BLaER1 treated with 17β-estradiol and CSF1 and Interleukin-3, amounts not matched to agents 10 nM and 100 nM (cell line): ENCODE data around the gene OVCA2.

Experiments
- H3K27ac ChIP-seq, 11 experiments: shearing (Covaris generic); formaldehyde crosslinking; 2 replicates each; pipeline ENCODE4 v1.8.1; 2022
- H3K27me3 ChIP-seq, 11 experiments: shearing (Covaris generic); formaldehyde crosslinking; 2 replicates each; pipeline ENCODE4 v1.8.1; 2022
- H3K36me3 ChIP-seq, 11 experiments: shearing (Covaris generic); formaldehyde crosslinking; 2 replicates each; pipeline ENCODE4 v1.8.1; 2022
- H3K4me1 ChIP-seq, 10 experiments: shearing (Covaris generic); formaldehyde crosslinking; 2 replicates each; pipeline ENCODE4 v1.8.1; 2022
- H3K4me2 ChIP-seq, 11 experiments: shearing (Covaris generic); formaldehyde crosslinking; 2 replicates each; pipeline ENCODE4 v1.8.1; 2022
- H3K4me3 ChIP-seq, 10 experiments: shearing (Covaris generic); formaldehyde crosslinking; 2 replicates each; pipeline ENCODE4 v1.8.1; 2022
- H3K9ac ChIP-seq, 11 experiments: shearing (Covaris generic); formaldehyde crosslinking; 2 replicates each; pipeline ENCODE4 v1.8.1; 2022
- H3K9me3 ChIP-seq, 11 experiments: shearing (Covaris generic); formaldehyde crosslinking; replicated peaks in 1 of 11; 2 replicates each; pipeline ENCODE4 v1.8.1; 2022
- H4K20me1 ChIP-seq, 11 experiments: shearing (Covaris generic); formaldehyde crosslinking; 2 replicates each; pipeline ENCODE4 v1.8.1; 2022
- Cebpa-rat ChIP-seq, 11 experiments: shearing (Covaris generic); IDR thresholded peaks; 2 replicates each; pipeline ENCODE4 v1.8.1; 2022

OVCA2 gene

GRCh38 chr17:2033153-2033552 is 8.7 kb upstream of the OVCA2 start:
- peaks cover 18 to 34% (median 25%) of the 10 kb centered on the region in 11 experiments for H3K36me3 ChIP-seq
- H3K9ac ChIP-seq: peak overlapping the region in 7 of 11 experiments; percentile 8 to 54 (median 40); a peak in 6 of 22 replicates
- H3K4me1 ChIP-seq: peaks cover 46 to 62% (median 56%) of the 10 kb centered on the region in 10 experiments
- TF ChIP-seq Cebpa-rat (IDR thresholded peaks at IDR 0.05): no peak
- no peak overlapping the region; a peak in 2 of 20 replicates for H3K4me3 ChIP-seq
- peak overlapping the region; percentile 26 to 94 (median 75); a peak in 21 of 22 replicates for H3K4me2 ChIP-seq
- no peaks in the 10 kb centered on the region for H3K9me3 ChIP-seq
- peaks cover 0 to 28% (median 4%) of the 10 kb centered on the region in 11 experiments; a peak in 8 of 22 replicates for H4K20me1 ChIP-seq
- H3K27me3 ChIP-seq: peaks cover 0 to 9% (median 2%) of the 10 kb centered on the region in 11 experiments; a peak in 8 of 22 replicates
- peak overlapping the region in 8 of 11 experiments; percentile 1 to 63 (median 47); a peak in 12 of 22 replicates for H3K27ac ChIP-seq

DNA sequence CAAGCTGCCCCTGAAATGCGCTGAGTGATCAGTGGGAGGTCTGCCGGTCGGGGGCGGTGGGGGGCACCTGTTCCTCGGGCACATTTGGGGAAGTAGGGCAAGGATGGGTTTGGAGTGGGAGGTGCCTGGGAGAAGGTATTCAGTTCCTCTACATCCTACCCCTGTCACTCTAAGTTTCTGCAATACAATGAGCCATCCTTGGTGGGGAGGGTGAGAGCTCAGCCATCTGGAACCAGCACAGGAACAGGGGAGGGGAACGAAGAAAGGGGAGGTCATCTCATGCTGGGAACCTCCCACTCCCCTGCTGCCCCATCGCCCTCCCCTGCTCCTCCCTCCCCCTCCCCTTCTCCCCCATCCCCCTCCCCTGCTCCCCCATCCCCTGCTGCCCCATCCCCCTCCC is 7.7 kb upstream of the OVCA2 start:
- Histone ChIP-seq H3K4me2 (peak overlapping the region in 10 of 11 experiments; percentile 26 to 94 (median 77); a peak in 20 of 22 replicates), H3K27ac (peak overlapping the region in 8 of 11 experiments; percentile 1 to 63 (median 47); a peak in 13 of 22 replicates), H3K4me3 (no peak overlapping the region; a peak in 1 of 20 replicates), H3K9ac (peak overlapping the region in 6 of 11 experiments; percentile 20 to 54 (median 43); a peak in 7 of 22 replicates), H3K4me1 (peaks cover 36 to 52% (median 46%) of the 10 kb centered on the region in 10 experiments), H4K20me1 (peaks cover 0 to 28% (median 4%) of the 10 kb centered on the region in 11 experiments; a peak in 8 of 22 replicates), H3K36me3 (peaks cover 18 to 43% (median 32%) of the 10 kb centered on the region in 11 experiments), H3K27me3 (no peaks in the 10 kb centered on the region), H3K9me3 (no peaks in the 10 kb centered on the region)
- no peak for TF ChIP-seq Cebpa-rat (IDR thresholded peaks at IDR 0.05)

GRCh38 chr17:2034806-2035540 is 6.8 kb upstream of the OVCA2 start:
- Histone ChIP-seq H3K4me1 (peaks cover 31 to 46% (median 39%) of the 10 kb centered on the region in 10 experiments), H3K9ac (peak overlapping the region in 8 of 11 experiments; percentile 39 to 67 (median 52); a peak in 9 of 22 replicates), H4K20me1 (peaks cover 0 to 28% (median 4%) of the 10 kb centered on the region in 11 experiments; a peak in 8 of 22 replicates), H3K36me3 (peaks cover 18 to 48% (median 34%) of the 10 kb centered on the region in 11 experiments), H3K27me3 (no peaks in the 10 kb centered on the region), H3K4me2 (peak overlapping the region in 9 of 11 experiments; percentile 26 to 82 (median 67); a peak in 15 of 22 replicates), H3K9me3 (no peaks in the 10 kb centered on the region), H3K27ac (peak overlapping the region in 8 of 11 experiments; percentile 60 to 74 (median 64); a peak in 15 of 22 replicates), H3K4me3 (0 out of 20 replicates have a peak overlapping the region, but pooled peaks of 1 of the 10 experiments have one; percentile 42)
- TF ChIP-seq Cebpa-rat (IDR thresholded peaks at IDR 0.05): no peak

DNA sequence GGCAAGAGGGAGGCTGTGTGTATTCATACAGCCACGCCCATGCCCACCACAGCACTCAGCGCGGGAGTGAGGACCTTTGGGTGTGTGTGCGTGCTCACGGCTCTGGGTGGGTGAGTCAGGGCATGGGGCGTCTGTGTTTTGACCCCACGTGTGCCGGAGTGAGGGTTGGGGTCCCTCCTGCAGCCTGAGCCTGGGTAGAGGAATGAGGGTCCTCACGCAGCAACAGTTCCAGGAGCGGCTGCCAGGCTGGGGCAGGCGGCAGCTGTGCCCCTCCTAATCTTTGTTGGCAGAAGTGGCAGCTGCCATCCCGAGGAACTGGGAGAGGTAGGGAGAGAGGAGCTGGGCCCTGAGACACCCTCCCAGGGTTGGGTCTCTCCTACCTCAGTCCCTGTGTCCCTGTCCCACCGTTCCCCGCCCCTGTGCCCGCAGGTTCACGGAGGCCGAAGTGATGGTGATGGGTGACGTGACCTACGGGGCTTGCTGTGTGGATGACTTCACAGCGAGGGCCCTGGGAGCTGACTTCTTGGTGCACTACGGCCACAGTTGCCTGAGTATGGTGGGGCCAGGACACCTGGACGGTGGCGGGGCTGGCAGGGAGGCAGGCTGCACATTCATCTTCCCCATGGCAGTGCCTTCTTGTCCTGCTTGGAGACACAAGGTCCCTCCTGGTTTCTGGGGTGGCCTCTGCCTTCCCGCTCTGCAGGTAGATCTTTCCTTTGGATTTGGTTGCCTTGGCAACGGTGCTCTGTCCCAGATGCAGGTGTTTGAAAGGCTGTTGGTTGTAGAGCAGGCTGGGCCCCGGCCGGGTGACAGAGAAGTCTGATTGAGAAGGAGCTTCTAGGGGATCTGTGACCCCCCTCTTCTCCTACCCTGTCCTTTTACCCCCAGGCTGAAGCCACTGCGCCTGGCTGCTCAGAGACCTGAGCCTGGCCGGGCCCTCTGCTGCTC is 6.0 kb upstream of the OVCA2 start:
- TF ChIP-seq Cebpa-rat (IDR thresholded peaks at IDR 0.05): no peak
- Histone ChIP-seq H3K4me1 (peaks cover 29 to 45% (median 39%) of the 10 kb centered on the region in 10 experiments), H3K4me3 (no peak overlapping the region), H3K27ac (peak overlapping the region in 3 of 11 experiments; percentile 12 to 48 (median 16); a peak in 5 of 22 replicates), H3K4me2 (no peak overlapping the region), H3K9ac (0 out of 22 replicates have a peak overlapping the region, but pooled peaks of 1 of the 11 experiments have one; percentile 6), H3K9me3 (no peaks in the 10 kb centered on the region), H3K36me3 (peaks cover 18 to 56% (median 41%) of the 10 kb centered on the region in 11 experiments), H4K20me1 (peaks cover 0 to 27% (median 4%) of the 10 kb centered on the region in 11 experiments; a peak in 8 of 22 replicates), H3K27me3 (no peaks in the 10 kb centered on the region)

- Histone ChIP-seq H3K27me3 (no peaks in the 10 kb centered on the region), H3K4me1 (peaks cover 25 to 40% (median 33%) of the 10 kb centered on the region in 10 experiments), H3K4me3 (no peak overlapping the region), H3K9me3 (no peaks in the 10 kb centered on the region), H3K9ac (no peak overlapping the region; a peak in 1 of 22 replicates), H4K20me1 (peaks cover 0 to 19% (median 4%) of the 10 kb centered on the region in 11 experiments; a peak in 7 of 22 replicates), H3K36me3 (peaks cover 18 to 58% (median 43%) of the 10 kb centered on the region in 11 experiments), H3K4me2 (no peak overlapping the region), H3K27ac (no peak overlapping the region)
- TF ChIP-seq Cebpa-rat (IDR thresholded peaks at IDR 0.05): no peak
Measured at GRCh38 chr17:2037155-2037554, 4.7 kb upstream of the OVCA2 start.

DNA sequence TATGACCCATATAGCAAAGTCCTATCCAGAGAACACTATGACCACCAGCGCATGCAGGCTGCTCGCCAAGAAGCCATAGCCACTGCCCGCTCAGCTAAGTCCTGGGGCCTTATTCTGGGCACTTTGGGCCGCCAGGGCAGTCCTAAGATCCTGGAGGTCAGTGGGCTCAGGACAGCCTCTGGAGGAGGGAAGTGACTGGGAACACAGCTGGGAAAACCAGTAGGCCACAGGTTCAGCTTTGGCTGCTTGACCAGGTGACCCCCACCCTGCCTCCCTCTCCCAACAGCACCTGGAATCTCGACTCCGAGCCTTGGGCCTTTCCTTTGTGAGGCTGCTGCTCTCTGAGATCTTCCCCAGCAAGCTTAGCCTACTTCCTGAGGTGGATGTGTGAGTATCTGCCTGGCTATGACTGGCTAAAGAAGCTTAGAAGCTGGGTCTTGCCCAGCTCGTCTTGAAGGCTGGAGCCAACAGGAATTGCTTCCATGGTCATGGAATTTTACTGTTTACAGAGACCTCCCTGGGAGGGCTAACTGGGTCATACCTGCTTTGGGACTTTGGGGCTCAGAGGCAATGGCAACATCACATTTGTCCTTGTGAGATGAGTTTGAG is 1.5 kb upstream of the OVCA2 start:
- TF ChIP-seq Cebpa-rat (IDR thresholded peaks at IDR 0.05): no peak
- Histone ChIP-seq H3K36me3 (peaks cover 35 to 79% (median 57%) of the 10 kb centered on the region in 11 experiments), H3K4me3 (no peak overlapping the region), H3K27ac (no peak overlapping the region), H3K27me3 (no peaks in the 10 kb centered on the region), H4K20me1 (peaks cover 0 to 23% (median 10%) of the 10 kb centered on the region in 11 experiments; a peak in 10 of 22 replicates), H3K4me2 (peak overlapping the region in 2 of 11 experiments; percentile 95 to 98; a peak in 3 of 22 replicates), H3K9me3 (no peaks in the 10 kb centered on the region), H3K4me1 (peaks cover 22 to 37% (median 28%) of the 10 kb centered on the region in 10 experiments), H3K9ac (peak overlapping the region in 3 of 11 experiments; percentile 89 to 94 (median 93); a peak in 2 of 22 replicates)

GRCh38 chr17:2040942-2041560 is 771 bp upstream of the OVCA2 start:
- Histone ChIP-seq H3K27ac (peak overlapping the region in 10 of 11 experiments; percentile 88 to 96 (median 93); a peak in 20 of 22 replicates), H4K20me1 (peaks cover 0 to 23% (median 11%) of the 10 kb centered on the region in 11 experiments; a peak in 10 of 22 replicates), H3K9ac (peak overlapping the region; percentile 87 to 95 (median 94))

More at GRCh38 chr17:2040942-2041560, 771 bp upstream of the OVCA2 start:
- Histone ChIP-seq H3K9me3 (no peaks in the 10 kb centered on the region), H3K27me3 (no peaks in the 10 kb centered on the region), H3K36me3 (peaks cover 31 to 73% (median 54%) of the 10 kb centered on the region in 11 experiments), H3K4me3 (peak overlapping the region; percentile 73 to 90 (median 78)), H3K4me2 (peak overlapping the region; percentile 90 to 99 (median 96)), H3K4me1 (peaks cover 22 to 34% (median 28%) of the 10 kb centered on the region in 10 experiments)
- no peak for TF ChIP-seq Cebpa-rat (IDR thresholded peaks at IDR 0.05)
